Subcutaneous adipose tissue (tissue), 4 donors: ENCODE results near the gene FSD1L. TPM values are rescaled to one million over a fixed set of nuclear protein-coding genes. Genes with fewer than 3 reads are reported as not detected.

Experiments used
- total RNA-seq, 4 donors: library from RNA; depleted of rRNA; stranded (reverse); fragments of >200 nt; gene quantifications; one replicate each; pipeline ENCODE4 v1.1.0, GENCODE V29; 2016
- TF ChIP-seq, protein P1 (sequence below): fragments of 450-650 bp; IDR thresholded peaks from one replicate; pipeline ENCODE4 v1.5.1; 2016; ENCODE audit warnings: low read depth, mild to moderate bottlenecking, control low read depth, antibody characterized with exemption, moderate library complexity

FSD1L gene
- total RNA-seq, 4 donors from 2014 or later, result 3.6 to 8.3 (median 4.8) TPM

DNA sequence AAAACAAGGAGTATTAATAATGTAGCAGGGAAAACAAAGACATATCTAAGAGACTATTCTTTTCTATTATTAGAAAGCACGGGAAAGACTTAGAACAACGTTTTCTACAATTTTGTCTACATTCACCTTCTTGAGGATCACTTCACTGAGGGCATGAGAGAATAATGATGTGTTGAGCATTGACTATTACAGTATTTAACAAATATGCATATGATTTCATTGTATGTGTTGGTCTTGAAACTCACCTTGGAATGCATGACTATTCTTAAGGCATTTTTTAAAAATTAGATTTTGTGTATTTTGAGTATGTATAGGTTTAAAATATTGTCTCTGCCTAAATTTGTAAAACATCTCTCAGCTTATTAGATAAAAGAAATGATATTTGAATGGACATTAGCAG, 1.2 kb downstream of the FSD1L start:
- TF ChIP-seq, protein P1, sequence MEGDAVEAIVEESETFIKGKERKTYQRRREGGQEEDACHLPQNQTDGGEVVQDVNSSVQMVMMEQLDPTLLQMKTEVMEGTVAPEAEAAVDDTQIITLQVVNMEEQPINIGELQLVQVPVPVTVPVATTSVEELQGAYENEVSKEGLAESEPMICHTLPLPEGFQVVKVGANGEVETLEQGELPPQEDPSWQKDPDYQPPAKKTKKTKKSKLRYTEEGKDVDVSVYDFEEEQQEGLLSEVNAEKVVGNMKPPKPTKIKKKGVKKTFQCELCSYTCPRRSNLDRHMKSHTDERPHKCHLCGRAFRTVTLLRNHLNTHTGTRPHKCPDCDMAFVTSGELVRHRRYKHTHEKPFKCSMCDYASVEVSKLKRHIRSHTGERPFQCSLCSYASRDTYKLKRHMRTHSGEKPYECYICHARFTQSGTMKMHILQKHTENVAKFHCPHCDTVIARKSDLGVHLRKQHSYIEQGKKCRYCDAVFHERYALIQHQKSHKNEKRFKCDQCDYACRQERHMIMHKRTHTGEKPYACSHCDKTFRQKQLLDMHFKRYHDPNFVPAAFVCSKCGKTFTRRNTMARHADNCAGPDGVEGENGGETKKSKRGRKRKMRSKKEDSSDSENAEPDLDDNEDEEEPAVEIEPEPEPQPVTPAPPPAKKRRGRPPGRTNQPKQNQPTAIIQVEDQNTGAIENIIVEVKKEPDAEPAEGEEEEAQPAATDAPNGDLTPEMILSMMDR, result no peak

DNA sequence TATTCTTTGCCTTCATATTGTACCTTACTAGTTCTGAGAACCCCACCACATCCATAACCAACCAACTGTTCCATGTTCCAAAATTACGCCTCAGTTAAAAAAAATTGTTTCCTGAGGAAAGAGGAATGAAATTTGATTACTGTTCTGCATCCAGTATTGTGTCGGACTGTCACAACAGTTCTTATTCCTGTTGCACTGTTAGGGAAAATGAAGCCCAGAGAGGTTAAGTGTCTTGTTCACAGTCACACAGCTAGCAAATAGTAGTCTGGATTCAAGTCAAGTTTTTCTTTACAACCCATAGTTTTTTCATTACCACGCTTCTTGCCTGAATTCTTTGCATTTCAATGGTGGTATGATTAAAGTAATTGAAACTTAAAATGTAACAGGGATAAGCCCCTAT, 4.4 kb downstream of the FSD1L start:
- TF ChIP-seq, protein P1, result no peak

DNA sequence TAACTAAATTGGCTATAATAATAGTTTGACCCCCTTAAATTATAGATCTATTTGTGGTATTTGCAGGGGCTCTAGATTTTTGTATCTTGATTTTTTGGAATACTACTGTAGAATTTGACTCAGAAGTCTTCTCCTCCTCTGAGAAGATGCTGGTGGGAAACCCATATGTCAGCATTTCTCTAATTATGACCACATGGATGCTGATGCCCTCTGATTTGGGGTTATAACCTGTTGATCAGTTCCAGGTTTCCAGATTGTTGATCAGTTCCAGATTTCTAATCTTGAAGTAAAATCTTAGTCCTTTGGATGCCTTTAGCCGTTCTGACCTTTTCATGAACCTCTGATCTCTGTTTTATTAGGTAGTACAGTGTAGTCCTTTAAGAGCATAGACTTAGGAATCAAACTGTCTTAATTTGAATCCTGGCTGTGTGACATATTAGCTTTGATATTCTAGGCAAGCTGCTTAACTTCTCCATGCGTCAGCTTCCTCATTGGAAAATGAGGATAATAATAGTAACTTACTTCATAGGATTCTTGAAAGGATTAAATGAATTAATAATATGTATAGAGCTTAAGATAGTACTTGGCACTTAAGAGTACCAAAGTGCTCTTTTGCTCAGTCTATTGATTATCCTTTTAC, 8.1 kb downstream of the FSD1L start:
- TF ChIP-seq, protein P1, result no peak

DNA sequence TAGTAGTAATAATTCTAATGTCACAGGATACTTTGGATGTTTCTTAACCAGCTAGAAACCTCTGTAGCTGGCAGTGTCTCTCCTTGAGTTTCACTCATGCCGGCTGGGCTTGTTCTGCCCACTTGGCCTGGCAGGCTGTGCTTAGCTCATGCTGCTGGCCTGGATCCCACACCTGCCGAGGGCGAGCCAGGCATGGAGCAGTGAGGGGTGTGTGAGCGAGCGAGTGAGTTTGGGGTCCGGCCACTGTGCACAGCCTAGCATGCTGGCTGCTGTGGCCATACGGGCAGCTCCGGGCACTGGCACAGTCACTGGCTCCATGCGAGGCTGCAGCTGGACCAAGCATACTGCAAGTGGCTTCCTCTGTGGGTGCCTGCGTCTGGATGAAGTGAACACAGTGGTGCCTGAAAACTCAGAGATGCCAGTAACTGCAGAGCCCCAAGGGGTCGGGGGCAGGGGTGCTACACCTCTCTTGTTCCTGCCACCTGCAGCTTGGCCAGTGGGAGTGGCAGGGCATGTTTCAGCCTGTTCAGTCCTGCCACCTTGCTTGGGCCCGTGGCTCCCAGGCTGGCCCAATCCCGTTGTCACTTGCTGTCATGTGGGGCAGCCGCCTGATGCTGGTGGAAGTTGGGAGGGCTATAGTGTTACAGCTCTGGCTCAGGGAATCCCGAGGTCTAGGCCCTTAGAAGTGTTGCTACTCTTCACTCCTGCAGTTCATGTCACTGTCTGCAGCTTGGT, 9.9 kb downstream of the FSD1L start:
- TF ChIP-seq, protein P1, result no peak

DNA sequence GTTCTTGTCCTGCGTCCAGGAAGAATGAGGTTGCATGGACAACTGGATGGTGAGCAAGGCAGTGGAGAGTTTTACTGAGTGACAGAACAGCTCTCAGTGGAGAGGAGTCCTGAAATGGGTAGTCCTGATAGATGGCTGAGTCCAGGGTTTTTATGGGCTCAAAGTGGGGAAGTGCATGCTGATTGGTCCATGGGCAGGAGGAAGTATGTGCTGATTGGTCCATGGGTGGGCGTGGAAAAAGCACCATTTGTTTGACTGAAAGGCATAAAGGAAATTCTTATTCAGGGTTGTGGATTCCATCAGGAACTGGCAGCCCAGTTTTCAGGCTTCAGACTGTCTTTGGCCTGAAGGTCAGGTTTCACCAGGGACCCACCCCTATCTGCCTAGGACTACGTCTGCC, 10.6 kb downstream of the FSD1L start:
- TF ChIP-seq, protein P1, result no peak

DNA sequence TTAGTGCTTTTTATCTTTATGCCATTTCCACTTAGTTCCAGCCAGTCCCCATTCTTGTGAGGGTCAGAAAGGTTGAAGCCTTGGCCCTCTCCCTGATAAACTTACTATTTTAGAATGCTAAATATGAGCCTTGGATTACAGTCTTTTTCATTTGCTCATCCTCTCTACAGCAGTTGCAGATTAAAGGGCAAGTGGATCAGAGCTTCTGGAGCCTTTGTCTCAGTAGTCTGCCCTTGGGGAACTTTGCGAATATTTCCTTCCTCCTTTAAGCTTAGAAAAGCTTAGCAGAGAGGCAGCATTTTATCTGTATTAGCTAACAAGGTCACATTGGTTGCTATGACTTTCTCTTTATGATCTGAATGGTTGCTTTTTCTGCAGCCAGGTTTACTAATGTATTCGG, 11.5 kb downstream of the FSD1L start:
- TF ChIP-seq, protein P1, result no peak

DNA sequence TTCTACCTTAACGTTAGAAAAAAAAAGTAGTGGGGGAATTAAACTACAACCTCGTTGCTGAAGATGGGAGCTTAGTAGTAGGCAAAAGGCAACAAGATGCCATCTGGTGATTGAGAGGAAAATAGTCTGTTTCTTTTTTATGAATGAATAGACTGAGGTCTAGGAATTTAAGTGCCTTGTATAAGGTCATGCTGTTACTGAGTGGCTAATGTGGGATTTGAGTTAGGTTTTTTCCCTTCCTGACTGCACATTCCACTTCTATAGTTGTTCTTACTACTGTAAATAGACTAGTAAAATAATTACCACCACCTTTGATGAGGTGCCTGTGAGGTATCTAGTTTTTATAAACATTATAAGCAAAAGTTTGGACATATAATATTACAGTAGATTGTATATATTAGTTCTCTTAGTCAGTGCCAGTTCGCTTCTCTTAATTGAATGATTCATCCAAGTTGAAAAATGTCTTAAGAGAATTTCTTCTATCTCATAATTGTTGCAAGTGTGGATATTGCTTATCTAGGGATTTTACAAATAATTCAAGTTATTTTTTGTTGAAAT, 19.1 kb downstream of the FSD1L start:
- TF ChIP-seq, protein P1, result no peak
